ENCODE data around the gene CYSTM1.

CYSTM1 gene

DNA sequence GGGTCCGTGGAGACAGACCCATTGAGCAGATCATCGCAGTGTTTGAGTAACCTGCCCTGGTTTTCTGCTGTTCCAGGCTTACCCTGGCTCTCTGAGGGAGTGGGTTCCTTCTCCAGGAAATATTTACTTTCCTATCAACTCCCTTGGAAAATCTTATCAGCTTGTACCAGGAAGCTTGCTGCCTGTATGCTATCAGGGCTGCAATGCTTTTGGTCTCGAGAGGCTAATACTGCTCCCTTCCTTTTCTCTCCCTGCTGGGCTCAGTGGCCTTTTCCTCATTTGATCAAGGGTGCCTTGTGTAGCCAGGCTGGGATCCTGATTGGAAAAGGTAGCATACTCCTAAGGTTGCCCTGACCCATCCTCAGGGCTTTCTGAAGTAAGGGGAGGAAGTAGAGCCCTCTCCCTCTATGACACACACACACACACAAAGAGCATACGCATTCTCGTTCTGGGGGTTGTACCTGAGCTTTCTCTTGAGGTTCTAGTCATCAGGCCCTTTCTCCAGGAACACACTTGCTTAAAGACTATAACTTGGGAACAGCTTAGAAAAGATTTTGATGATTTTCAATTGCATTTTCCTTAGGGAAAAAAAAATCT is 41.6 kb downstream of the CYSTM1 start:
- ATAC-seq, result no peak
- TF ChIP-seq GLIS3 (CRISPR knock-in tag; IDR thresholded peaks at IDR 0.05), result no peak
- no peak for TF ChIP-seq ZFP30 (CRISPR knock-in tag; IDR thresholded peaks at IDR 0.05)
- TF ChIP-seq OSR1 (CRISPR knock-in tag; IDR thresholded peaks at IDR 0.05), result no peak
- TF ChIP-seq ARNTL (CRISPR knock-in tag; IDR thresholded peaks at IDR 0.05; ENCODE audit: borderline replicate concordance, low read depth), result no peak
- TF ChIP-seq ESRRG (CRISPR knock-in tag; IDR thresholded peaks at IDR 0.05), result no peak
- TF ChIP-seq, protein P1, sequence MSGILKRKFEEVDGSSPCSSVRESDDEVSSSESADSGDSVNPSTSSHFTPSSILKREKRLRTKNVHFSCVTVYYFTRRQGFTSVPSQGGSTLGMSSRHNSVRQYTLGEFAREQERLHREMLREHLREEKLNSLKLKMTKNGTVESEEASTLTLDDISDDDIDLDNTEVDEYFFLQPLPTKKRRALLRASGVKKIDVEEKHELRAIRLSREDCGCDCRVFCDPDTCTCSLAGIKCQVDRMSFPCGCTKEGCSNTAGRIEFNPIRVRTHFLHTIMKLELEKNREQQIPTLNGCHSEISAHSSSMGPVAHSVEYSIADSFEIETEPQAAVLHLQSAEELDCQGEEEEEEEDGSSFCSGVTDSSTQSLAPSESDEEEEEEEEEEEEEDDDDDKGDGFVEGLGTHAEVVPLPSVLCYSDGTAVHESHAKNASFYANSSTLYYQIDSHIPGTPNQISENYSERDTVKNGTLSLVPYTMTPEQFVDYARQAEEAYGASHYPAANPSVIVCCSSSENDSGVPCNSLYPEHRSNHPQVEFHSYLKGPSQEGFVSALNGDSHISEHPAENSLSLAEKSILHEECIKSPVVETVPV (CRISPR knock-in tag; IDR thresholded peaks at IDR 0.05), result no peak
- no peak for TF ChIP-seq ZFP3 (CRISPR knock-in tag; IDR thresholded peaks at IDR 0.05)
- TF ChIP-seq BACH2 (CRISPR knock-in tag; IDR thresholded peaks at IDR 0.05; ENCODE audit: borderline replicate concordance), result no peak
- TF ChIP-seq CSDC2 (CRISPR knock-in tag; IDR thresholded peaks at IDR 0.05), result no peak
- no peak for TF ChIP-seq ZNF565 (CRISPR knock-in tag; conservative IDR thresholded peaks at IDR 0.05; ENCODE audit: low read depth)
- no peak for TF ChIP-seq ZNF70 (CRISPR knock-in tag; IDR thresholded peaks at IDR 0.05)
- no peak for TF ChIP-seq ZC3H10 (CRISPR knock-in tag; IDR thresholded peaks at IDR 0.05)
- TF ChIP-seq ZNF8 (CRISPR knock-in tag; IDR thresholded peaks at IDR 0.05), result no peak
- TF ChIP-seq TSHZ2 (CRISPR knock-in tag; IDR thresholded peaks at IDR 0.05), result no peak
- no peak for TF ChIP-seq TCF4 (CRISPR knock-in tag; IDR thresholded peaks at IDR 0.05; ENCODE audit: borderline replicate concordance)

GRCh38 chr5:140217299-140218026 is 42.5 kb downstream of the CYSTM1 start:
- no peak for TF ChIP-seq ZFP30 (CRISPR knock-in tag; IDR thresholded peaks at IDR 0.05)
- TF ChIP-seq PPARA (CRISPR knock-in tag; IDR thresholded peaks at IDR 0.05; ENCODE audit: borderline replicate concordance), result no peak
- TF ChIP-seq, protein P1 (CRISPR knock-in tag; IDR thresholded peaks at IDR 0.05), result no peak
- no peak for TF ChIP-seq CSDC2 (CRISPR knock-in tag; IDR thresholded peaks at IDR 0.05)
- no peak for TF ChIP-seq ZNF70 (CRISPR knock-in tag; IDR thresholded peaks at IDR 0.05)
- TF ChIP-seq ZNF8 (CRISPR knock-in tag; IDR thresholded peaks at IDR 0.05), result no peak
- TF ChIP-seq, protein P2, sequence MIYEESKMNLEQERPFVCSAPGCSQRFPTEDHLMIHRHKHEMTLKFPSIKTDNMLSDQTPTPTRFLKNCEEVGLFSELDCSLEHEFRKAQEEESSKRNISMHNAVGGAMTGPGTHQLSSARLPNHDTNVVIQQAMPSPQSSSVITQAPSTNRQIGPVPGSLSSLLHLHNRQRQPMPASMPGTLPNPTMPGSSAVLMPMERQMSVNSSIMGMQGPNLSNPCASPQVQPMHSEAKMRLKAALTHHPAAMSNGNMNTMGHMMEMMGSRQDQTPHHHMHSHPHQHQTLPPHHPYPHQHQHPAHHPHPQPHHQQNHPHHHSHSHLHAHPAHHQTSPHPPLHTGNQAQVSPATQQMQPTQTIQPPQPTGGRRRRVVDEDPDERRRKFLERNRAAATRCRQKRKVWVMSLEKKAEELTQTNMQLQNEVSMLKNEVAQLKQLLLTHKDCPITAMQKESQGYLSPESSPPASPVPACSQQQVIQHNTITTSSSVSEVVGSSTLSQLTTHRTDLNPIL (CRISPR knock-in tag; IDR thresholded peaks at IDR 0.05; ENCODE audit: low read depth), result no peak
- no peak for TF ChIP-seq SNAI2 (CRISPR knock-in tag; IDR thresholded peaks at IDR 0.05)
- no peak for TF ChIP-seq ZNF565 (CRISPR knock-in tag; conservative IDR thresholded peaks at IDR 0.05; ENCODE audit: low read depth)
- TF ChIP-seq GLIS3 (CRISPR knock-in tag; IDR thresholded peaks at IDR 0.05), result no peak
- no peak for TF ChIP-seq TOX (CRISPR knock-in tag; IDR thresholded peaks at IDR 0.05; ENCODE audit: borderline replicate concordance)
- no peak for TF ChIP-seq PATZ1 (CRISPR knock-in tag; IDR thresholded peaks at IDR 0.05; ENCODE audit: borderline replicate concordance)
- TF ChIP-seq OSR1 (CRISPR knock-in tag; IDR thresholded peaks at IDR 0.05), result no peak
- no peak for TF ChIP-seq BACH2 (CRISPR knock-in tag; IDR thresholded peaks at IDR 0.05; ENCODE audit: borderline replicate concordance)
- ATAC-seq, result no peak
